WTC11 (cell line): ENCODE measurements around the gene CPEB3.

Source experiments
- CTCF ChIP-seq: fragments of 200-600 bp; IDR thresholded peaks from 2 replicates; pipeline ENCODE4 v1.8.0; 2022; ENCODE audit warnings: antibody characterized with exemption
- E2F4 ChIP-seq: sonication (generic); formaldehyde crosslinking; IDR thresholded peaks from 2 replicates; pipeline ENCODE4 v1.8.1; 2022; ENCODE audit warnings: low read depth, mild to moderate bottlenecking, moderate library complexity, missing genetic modification reagents, borderline replicate concordance
- ETV6 ChIP-seq: sonication (generic); formaldehyde crosslinking; IDR thresholded peaks from 2 replicates; pipeline ENCODE4 v1.8.1; 2022; ENCODE audit warnings: mild to moderate bottlenecking, missing genetic modification reagents
- FOXP4 ChIP-seq: sonication (generic); formaldehyde crosslinking; IDR thresholded peaks from 2 replicates; pipeline ENCODE4 v1.8.0; 2022; ENCODE audit warnings: mild to moderate bottlenecking, missing genetic modification reagents
- IRF2 ChIP-seq: sonication (generic); formaldehyde crosslinking; IDR thresholded peaks from 2 replicates; pipeline ENCODE4 v1.8.0; 2022; ENCODE audit warnings: low read depth, missing genetic modification reagents, borderline replicate concordance
- JAZF1 ChIP-seq: fragments of 250-450 bp; sonication (Bioruptor Pico); IDR thresholded peaks from 2 replicates; pipeline ENCODE4 v1.9.0; 2021; ENCODE audit warnings: moderate library complexity, mild to moderate bottlenecking, inconsistent platforms
- MAX ChIP-seq: sonication (generic); formaldehyde crosslinking; IDR thresholded peaks from 2 replicates; pipeline ENCODE4 v1.8.0; 2022; ENCODE audit warnings: mild to moderate bottlenecking, missing genetic modification reagents
- NFE2L1 ChIP-seq: sonication (generic); formaldehyde crosslinking; IDR thresholded peaks from 2 replicates; pipeline ENCODE4 v1.8.1; 2023; ENCODE audit warnings: missing genetic modification reagents
- NFYB ChIP-seq: sonication (generic); formaldehyde crosslinking; conservative IDR thresholded peaks from 2 replicates; pipeline ENCODE4 v1.8.0; 2022; ENCODE audit warnings: low read depth, missing genetic modification reagents
- NR1H2 ChIP-seq: sonication (generic); formaldehyde crosslinking; IDR thresholded peaks from 2 replicates; pipeline ENCODE4 v1.9.0; 2021; ENCODE audit warnings: mild to moderate bottlenecking, moderate library complexity, missing genetic modification reagents
- NR3C1 ChIP-seq: sonication (generic); formaldehyde crosslinking; conservative IDR thresholded peaks from 2 replicates; pipeline ENCODE4 v1.8.1; 2023; ENCODE audit warnings: low read depth, mild to moderate bottlenecking, missing genetic modification reagents
- ZSCAN18 ChIP-seq: fragments of 250-450 bp; sonication (Bioruptor Pico); IDR thresholded peaks from 2 replicates; pipeline ENCODE4 v2.1.2; 2022; ENCODE audit warnings: mild to moderate bottlenecking, moderate library complexity

GRCh38 chr10:92328993-92329392 lies 38.1 kb upstream of the CPEB3 start:
- TF ChIP-seq NFE2L1 (CRISPR knock-in tag), result no peak
- no peak for TF ChIP-seq CTCF
- no peak for TF ChIP-seq IRF2
- TF ChIP-seq MAX (CRISPR knock-in tag), result no peak
- TF ChIP-seq NR1H2 (CRISPR knock-in tag), result no peak
- TF ChIP-seq NR3C1 (CRISPR knock-in tag), result no peak
- TF ChIP-seq FOXP4 (CRISPR knock-in tag), result no peak
- no peak for TF ChIP-seq E2F4
- no peak for TF ChIP-seq ETV6 (CRISPR knock-in tag)
- TF ChIP-seq JAZF1 (CRISPR knock-in tag), result no peak
- TF ChIP-seq ZSCAN18, result no peak
- TF ChIP-seq NFYB, result no peak
